GM18909 (cell line): ENCODE data around the gene FXYD6.
A peak's percentile ranks its signal among the peaks of the same experiment; 100 is the strongest.

Experiments used
- ATAC-seq: cut with Tn5 transposase; IDR thresholded peaks from one replicate; pipeline ENCODE4 v1.9.1; 2021; ENCODE audit warnings: mild to moderate bottlenecking; ENCODE audit not compliant: unreplicated experiment, poor library complexity

Gene FXYD6

DNA sequence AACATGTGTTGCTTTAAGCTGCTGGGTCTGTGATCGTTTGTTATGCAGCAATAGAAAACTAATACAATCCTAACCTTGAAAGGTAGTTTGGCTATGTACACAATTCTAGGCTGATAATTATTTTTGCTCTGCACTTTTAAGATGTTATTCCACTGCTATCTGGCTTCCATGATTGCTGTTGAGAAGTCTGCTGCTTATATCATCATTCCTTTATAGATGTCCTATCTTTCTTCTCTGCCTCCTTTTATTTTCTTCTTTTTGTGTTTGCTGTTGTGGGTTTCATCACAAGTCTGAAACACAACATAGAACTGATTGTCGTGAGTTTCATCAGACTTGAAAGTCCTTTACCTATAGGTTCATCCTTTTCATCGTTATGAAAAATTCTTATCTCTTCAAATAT, 24.1 kb downstream of the FXYD6 start:
- no peak for ATAC-seq

DNA sequence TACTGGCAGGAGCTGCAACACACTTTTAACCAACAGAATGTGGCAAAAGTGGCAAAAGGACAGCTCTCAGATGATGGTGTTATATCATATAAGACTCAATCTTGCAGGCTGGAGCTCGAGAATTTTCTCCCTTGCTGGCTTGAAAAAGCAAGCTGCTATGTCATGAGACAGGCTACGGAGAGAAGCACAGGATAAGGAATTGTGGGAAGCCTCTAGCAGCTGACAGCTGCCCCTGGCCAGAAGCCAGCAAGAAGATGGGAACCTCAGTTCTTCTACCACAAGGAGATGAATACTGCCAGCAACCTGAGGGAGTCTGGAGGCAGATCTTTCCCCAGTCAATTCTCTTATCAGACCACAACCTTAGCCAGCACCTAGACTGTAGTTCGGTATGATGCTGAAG, 24.6 kb downstream of the FXYD6 start:
- ATAC-seq = no peak

DNA sequence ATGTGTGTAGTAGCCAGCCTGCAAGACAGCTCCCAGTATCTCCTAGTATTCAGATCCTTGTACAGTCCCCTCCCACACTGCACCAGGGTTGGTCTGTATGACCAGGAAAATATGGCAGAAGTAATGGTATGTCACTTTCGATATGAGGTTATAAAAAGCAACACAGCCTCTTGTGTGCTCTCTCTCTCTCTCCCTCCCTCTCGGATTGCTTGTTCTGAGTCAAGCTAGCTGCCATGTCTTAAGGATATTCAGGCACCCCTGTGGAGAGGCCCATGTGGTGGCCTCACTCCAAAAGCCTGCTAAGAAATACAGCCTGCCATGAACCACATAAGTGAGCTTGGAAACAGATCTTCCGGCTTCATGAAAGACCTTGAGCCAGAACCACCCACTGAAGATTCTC, 25.4 kb downstream of the FXYD6 start:
- no peak for ATAC-seq

DNA sequence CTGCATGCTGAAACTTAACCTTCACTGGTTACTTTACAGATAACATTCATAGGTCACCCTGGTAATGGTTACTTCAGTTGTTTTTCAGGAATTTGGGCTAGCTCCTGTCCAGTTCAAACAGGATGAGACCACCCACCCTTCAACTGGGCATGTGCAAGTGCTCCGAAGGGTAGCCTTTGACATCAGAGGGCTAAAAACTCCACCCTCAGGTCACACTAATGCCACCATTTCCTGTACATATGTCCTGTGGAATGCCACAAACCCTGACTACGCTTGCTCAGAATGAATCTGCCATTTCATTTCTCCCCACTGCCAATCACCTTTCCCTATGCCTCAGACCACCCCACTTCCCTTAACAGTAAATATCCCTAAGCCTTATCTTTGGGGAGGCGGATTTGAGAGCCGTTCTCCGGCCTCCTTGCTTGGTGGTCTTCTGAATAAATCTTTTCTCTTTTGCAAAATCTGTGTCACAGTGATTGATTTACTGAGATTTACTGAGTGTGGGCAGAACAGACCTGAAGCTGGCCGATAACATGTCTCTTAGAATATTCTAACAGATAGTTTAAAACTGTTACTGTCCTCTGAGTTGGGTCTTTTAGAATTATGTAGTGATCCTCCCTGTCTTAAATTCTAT, 26.6 kb downstream of the FXYD6 start:
- no peak for ATAC-seq

DNA sequence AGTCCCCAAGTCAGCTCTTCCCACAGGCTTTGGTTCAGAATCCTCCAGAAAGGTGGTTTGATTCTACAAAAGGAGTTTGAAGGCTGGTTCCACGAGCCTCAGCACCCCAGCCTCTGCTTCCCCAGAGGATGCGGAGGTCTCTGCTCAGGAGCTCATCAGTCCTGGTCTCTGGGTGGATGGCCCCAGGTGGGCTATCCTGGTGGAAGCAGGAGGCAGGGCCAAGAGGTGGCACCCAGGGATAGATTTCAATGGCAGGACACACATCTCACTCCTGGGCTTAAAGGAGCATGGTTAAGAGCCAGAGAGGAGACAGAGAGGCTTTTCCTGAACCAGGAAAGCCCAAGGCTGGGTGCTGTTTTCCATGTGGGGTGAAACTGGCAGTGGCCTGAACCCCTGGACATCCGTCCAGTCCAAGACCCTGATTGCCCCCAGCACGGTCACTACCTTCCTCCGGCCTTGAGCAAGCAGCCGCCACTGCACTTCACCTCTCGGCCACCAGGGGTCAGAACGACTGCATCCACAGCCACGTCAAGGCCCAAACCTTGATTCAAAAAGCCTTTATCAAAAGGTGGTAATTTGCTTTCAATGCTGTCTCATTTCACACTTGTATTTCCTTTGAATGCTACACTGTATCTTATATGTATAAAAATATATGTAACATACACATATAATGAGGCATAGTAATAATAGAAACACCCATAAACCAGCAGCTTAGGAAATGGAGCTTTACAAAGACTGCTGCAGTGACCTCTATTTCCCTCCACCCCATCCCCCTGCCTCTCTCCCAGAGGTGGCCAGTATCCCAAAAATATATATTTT, 32.6 kb downstream of the FXYD6 start:
- ATAC-seq = peak; percentile 55

DNA sequence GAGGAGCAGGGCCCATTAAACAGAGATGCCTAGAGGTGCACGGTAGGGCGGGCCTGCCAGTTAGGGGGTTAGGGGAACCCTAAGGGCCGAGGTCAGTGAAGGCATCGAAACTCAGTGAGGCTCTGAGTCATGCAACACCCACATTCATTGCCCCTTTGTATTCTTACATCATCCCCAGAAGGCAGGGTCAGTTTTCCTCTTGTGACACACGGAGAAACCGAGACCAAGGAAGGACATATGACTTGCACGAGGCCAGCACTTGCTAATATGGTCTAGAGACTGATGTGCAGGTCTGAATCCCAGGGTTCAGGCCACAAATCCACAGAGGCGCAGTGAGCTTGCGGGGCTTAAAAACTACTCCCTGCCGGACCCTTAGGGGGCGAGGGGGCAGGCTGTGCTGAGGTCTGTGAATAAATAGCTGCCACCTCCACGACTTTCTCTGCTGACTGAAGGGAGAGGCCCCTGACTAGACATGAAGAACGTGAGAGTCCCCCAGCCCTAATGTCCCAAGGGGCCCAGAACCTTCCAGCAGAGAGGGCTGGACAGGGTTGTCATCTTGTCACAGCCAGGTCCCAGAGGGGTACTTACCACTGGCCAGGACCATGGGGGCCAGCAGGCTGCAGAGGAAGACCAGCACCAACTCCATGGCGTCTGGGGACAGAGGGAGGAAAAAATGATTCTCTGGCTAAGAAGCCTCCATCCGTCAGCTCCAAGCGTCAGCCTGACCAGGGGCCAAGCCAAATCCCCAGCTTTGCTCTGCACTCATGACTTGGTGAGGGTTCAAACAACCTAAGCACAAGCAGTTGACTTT, 34.1 kb downstream of the FXYD6 start:
- no peak for ATAC-seq

DNA sequence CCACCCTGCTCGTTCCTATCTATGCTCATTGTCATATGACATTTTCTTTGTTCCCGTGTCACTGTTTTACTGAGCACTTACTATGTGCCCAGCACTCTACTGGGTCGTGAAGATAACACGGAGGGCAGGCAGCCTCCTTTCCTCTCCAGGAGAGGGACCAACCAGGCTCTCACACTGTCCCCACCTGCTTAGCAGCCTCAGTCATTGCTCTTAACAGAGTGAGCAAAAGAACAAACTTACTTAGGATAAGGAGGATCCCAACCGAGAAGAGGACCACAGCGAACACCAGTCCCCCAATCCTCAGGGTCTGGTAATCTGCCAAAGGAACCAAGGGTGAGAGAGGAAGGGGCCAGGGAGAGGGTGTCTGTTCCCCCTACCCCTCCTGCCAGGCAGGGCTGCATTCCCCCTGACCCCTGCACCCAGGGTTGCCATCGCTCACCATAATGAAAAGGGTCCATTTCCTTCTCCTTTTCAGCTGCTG, 34.9 kb downstream of the FXYD6 start:
- ATAC-seq = no peak

DNA sequence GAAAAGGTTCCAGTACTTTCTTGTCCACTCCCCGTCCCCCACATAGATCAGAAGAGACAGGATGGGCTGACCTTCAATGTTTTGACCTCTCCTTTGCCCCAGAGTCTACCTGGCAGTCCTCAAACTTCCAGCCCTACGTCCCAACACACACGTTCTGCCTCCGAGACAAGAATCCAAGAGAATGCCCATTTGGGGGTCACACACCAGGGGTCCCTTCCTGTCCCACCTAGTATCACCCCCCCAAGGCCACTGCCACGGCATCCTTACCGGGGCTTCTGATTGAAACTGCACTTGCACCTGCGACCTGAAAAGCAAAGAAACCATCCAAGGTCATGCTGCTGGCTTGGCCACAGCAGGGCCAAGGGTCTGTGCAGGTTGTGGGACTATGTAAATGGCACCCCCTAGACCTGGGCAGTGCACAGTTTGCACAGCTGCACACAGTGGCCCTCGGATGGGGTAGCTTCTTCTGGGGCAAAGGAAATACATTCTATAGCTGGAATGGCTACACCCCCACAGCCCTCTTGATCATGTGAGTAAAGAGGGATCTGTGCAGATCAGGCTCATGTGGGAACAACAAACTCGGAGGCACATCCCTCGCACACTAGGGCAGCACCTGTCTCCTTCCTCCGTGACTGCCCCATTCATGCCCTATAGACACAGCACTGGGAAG, 35.4 kb downstream of the FXYD6 start:
- no peak for ATAC-seq

DNA sequence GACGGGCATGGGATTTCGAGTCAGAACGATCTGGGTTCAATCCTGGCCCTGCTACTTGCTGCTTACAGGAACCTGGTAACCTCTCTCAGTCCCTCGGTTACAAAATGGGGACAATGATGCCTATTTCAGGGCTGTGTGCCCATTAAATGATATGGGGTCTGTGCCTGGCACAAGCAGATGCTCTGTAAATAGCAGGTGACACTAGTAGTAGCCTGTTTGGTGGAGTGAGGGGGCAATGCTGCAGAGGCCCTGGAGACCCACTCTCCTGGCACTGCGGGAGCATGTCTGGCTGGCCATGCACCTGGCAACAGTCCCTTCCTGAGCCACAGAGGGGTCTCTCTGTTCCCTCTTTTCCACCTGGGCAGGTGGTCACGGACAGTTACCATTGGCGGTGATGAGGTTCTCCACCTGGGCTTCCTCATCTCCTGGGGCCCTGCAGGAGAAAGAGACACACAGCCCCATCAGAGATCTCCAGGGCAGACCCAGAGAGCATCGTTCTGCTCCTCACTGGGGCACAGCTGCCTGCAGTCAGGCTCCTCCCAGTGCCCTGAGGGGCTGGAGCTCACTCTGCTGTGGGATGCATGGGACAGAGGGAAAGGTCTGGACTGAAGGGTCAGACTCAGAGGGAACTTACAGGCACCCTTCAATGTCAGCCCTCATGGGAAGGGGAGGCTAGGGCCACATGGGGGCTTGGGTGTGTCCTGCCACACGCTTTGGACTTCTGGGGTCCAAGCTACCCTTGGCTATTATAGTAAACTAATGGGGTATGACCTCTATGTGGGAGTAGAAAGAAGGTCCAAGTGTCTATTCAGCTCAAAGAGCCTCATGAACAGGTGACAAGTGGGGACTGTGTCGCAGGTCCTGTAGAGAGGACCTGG, 36.3 kb downstream of the FXYD6 start:
- ATAC-seq = no peak

DNA sequence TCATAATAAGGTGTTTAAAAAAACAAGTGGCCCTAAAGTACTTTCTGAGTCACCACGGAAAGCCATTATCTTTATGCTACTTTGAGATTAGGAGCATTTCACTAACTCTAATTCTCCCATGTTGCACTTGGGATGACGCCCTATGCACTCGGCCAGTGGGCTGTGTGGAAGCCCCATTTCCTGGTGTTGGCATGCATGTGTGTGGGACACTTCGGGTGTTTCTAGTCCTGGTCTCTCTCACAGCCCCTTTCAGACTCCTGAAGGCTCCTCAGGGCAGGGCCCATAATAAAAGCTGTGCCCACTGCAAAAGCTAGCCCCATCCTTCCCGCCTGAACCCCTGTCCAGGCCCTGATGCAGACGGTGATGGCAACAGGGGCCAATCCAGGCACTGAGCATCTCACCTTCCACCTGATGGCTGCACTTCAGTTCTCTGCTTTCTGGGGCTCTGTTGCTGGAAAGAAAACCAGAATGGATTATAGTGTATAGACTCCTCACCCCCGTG, 37.0 kb downstream of the FXYD6 start:
- no peak for ATAC-seq

DNA sequence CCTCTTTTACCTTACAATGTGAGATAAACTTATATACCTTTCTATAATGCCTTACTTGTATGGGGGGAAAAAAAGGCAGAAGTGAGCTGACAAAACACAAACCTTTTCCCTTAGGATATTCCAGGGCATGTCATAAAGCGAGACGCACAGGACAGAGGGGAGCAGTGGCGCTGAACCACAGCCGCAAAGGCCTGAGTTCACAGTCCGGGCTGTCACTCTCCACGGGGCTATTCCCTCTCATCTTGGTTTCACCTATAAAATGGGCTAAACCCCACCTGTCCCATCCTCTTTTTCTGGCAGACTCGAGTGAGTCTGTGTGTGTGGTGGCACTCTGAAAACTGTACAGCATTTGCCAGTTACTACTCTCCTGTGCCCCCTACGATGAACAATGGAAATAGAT, 37.6 kb downstream of the FXYD6 start:
- ATAC-seq = no peak

DNA sequence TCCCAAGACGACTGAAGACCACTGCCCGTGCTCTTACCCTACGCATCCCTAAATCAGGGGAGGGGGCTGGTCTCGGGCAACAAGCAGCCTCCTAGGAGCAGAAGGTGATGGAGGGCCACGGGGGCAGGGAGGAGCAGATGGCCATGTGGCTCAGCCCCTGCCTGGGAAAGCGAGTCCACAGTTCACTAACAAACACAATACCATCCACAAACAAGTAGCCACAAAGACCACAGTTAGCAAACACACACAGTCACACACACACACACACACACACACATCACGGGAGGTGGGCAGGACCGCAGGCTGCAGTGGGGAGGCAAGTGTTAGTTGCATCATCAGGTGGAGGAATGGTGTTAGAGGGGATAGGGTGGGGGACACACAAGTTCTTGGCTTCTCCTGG, 38.7 kb downstream of the FXYD6 start:
- ATAC-seq = no peak

DNA sequence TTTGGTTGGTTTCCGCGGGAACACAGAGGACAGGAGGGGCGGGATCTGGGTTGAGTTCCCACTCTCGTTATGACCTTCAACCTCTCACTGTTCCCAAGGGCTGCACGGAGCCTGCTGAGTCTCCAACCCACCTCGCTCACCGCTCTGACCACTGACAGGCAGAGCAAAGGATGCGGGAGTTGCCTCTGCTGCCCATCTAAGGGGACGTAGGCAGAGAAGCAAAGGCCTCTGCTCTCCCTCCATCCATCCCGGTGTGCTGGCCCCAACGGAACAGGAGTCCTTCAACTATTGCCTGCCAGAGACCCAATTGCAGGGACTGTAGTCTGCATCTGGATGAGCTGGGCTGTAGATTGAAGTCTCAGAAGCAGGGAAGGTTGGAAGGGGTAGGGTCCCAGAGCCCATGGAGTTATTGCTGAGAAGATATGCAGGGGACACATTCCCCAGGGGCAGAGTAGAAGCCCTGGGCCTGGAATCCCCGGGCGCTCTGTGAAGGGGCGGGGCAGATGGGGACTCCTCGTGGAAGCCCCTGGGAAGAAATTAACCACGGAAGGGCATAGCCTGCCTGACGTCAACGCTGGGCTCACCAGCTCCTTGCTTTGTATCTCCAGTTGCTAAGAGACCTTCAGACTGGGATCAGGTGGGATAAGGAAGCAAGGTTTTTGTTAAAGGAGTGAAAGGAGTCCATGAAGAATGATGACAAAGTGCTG, 39.2 kb downstream of the FXYD6 start:
- ATAC-seq = no peak

DNA sequence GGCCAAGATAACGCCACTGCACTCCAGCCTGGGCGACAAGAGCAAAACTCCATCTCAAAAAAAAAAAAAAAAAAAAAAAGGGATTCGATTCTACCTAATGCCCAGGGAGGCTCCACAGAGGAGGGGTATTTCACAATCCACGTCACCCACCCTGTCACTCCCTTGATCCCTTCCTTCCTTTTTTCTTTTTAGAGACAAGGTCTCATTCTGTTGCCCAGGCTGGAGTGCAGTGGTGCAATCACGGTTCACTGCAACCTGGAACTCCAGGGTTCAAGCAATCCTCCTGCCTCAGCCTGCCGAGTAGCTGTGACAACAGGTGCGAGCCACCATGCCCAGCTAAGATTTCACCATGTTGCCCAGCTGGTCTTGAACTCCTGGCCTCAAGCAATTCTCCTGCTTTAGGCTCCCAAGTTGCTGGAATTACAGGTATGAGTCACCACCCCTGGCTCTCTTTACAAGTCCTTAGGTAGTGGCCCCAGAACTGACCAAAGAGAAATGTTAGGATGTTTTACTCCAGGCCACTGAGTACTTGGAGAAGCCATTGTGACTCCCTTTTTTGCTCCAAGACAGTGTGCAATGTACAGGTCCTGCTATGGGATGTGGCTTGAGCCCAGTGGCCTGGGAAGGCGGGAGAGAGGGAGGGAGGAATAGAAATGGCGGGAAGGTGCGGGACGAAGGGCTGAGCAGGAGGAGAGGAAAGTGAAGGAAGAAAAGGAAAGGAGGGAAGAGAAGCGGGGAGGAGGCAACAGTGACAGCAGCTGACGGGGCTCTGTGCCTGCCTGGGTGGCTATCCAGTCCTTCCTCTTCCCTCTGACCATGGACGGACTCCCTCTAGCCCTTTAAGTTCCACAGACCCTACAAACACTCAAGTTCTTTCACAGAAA, 40.1 kb downstream of the FXYD6 start:
- ATAC-seq = no peak

DNA sequence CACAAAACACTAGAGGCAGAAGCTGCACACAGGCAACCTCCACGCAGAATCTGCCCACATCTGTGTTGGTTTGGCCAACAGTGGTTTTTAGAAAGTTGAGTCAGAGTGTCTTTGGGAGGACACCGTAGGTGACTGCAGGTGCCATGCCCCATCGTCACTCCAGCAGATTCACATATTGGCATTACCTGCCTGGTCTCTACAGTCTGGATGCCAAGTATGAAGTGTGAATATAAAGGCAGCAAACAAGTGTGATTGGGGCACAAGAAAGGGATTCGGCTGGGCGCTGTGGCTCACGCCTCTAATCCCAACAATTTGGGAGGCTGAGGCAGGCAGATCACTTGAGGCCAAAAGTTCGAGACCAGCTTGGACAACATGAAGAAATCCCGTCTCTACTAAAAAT, 40.9 kb downstream of the FXYD6 start:
- ATAC-seq = no peak

DNA sequence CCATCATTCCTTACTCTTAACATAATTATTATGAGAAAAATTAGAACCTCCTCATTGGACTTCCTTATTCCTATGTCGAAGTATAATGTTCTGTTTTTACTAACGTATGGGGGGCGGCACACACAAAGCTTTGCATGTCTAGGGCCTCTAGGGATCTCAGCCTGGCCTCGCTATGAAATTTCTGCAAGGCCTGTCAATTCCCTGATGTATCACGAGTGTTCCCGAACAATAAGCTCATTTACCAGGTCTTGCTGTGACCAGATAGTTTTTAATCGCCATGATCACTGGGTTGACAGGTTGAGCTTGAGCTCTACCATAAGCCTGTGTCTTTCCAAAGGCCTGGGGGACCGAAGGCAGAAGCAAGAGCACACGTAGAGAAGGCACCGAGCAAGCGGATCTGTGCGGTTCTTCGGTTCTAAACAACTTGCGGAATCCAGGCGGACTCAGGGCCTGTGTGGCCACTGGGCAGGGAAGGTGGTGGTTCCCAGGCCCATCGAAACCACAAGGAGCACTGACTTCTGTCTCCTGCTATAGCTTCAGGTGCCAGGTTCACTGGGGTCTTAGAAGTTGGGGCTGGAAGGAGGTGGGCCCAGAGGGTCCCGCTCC, 41.5 kb downstream of the FXYD6 start:
- ATAC-seq = no peak

DNA sequence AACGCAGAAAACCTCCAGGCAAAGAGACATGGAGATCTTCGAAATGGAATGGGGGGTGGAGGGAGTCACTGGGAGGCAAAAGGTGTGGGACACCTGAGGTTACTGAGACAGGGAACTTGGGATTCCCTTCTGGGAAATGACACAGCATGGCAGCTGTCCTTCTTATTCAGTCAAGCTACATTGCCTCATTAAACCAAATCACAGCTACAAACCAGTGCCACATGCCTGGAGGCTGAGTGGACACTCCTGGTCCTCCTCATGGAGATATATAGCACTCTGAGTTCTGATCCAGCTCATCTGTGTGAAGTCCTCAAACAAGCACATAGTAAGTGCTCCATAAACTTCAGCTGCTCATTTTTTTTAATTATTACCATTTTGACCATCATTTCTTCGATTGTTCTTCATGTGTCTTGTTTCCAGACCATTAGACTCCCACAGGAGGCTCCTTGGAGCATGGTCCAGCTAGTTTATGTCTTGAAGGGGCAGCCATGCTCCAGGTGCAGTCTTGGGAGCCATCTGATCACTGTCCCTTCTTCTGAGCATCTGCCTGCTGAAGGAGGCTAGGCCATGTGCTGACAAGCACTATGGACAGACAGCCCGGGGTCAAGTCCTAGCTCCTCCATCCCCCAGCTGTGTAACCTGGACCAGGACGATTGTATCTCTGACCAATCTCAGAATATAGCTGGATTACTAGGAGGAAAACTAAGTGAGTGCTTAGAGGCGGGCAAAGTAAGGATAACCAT, 42.2 kb downstream of the FXYD6 start:
- ATAC-seq = no peak
